ENCODE results near the gene CDH23. TPM values are rescaled to one million over a fixed set of nuclear protein-coding genes. Genes with fewer than 3 reads are reported as not detected.

Gene CDH23
- total RNA-seq, 2 donors from 2014 or later = 3.9 to 74.8 TPM

DNA sequence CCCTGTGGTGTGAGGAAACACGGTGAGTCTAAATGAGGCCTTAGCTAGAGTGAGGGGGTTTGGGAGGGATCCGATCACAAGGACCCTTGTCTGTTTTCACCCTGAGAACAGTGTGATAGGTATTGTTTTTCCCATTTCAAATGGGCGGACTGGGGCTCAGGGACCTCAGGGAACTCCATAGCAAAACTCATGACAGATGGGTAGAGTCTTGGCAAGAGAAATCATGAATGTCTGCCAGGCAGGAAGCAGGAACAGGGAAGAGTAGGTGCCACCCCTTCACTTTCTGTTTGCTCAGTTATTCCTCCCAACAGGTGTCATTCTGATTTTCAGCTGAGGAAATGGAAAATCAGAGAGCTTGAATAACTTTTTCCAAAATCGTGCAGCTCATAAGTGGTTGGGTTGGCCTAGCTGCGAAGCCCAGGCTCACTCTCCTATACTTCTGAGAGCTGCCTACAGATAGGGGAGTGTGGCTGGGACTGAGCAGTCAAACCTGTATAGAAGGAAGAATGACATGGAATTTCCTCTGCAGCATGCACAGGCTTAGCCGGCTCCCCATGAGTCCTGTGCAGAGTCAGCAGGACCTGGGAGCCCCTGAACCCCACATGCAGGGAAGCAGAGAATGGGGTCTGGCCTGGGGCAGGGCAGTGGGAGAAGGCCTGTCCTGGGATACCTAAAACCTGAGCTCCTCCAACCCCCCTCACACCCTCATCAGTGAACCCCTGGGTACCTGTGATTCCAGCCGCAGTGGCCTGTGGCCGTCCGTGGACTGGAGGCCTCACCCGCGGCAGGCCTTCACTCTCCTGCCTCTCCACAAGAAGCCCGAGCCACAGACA, 340.5 kb downstream of the CDH23 start:
- peaks cover 6% of the 10 kb centered on the region for H3K4me1 ChIP-seq (replicated peaks)
- no peak overlapping the region for H3K4me3 ChIP-seq
- 50% methylated on average over 12 of the region's 12 CpGs for WGBS
- H3K9me3 ChIP-seq = no peaks in the 10 kb centered on the region
- intact Hi-C loops (cut with DNase I) = no loop called here
- no peaks in the 10 kb centered on the region for H3K36me3 ChIP-seq
- DNase-seq (ENCODE audit: low spot score) = peak; percentile 79
- TF ChIP-seq POLR2A (IDR thresholded peaks at IDR 0.05) (no peak), POLR2AphosphoS5 (IDR thresholded peaks at IDR 0.05) (peak; percentile 87)
- TF ChIP-seq, protein P1, sequence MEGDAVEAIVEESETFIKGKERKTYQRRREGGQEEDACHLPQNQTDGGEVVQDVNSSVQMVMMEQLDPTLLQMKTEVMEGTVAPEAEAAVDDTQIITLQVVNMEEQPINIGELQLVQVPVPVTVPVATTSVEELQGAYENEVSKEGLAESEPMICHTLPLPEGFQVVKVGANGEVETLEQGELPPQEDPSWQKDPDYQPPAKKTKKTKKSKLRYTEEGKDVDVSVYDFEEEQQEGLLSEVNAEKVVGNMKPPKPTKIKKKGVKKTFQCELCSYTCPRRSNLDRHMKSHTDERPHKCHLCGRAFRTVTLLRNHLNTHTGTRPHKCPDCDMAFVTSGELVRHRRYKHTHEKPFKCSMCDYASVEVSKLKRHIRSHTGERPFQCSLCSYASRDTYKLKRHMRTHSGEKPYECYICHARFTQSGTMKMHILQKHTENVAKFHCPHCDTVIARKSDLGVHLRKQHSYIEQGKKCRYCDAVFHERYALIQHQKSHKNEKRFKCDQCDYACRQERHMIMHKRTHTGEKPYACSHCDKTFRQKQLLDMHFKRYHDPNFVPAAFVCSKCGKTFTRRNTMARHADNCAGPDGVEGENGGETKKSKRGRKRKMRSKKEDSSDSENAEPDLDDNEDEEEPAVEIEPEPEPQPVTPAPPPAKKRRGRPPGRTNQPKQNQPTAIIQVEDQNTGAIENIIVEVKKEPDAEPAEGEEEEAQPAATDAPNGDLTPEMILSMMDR (IDR thresholded peaks at IDR 0.05) = no peak
- no peaks in the 10 kb centered on the region for H3K27me3 ChIP-seq (replicated peaks; ENCODE audit: insufficient read depth)
- H3K27ac ChIP-seq = peak overlapping the region; percentile 4 to 55

DNA sequence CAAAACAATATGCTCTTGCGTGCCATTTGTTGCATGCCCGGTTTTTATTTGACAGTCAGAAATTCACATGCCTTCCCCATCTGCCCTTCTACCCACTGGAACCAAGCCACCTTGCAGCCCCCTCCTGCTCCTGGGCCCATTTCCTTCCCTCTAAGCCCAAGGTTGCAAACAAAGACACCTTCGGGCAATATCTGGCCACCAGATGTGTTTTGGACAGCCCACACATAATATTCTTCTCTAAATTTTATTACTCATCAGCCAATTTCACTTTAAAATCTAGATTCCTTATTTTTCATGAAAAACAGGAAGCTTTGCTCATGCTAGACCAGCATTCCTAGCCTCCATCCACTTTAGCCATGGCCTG, 341.1 kb downstream of the CDH23 start:
- DNase-seq (ENCODE audit: low spot score) = no peak
- H3K27ac ChIP-seq = peak overlapping the region; percentile 4 to 41
- no peaks in the 10 kb centered on the region for H3K36me3 ChIP-seq
- 42% methylated on average over 3 of the region's 3 CpGs for WGBS
- H3K27me3 ChIP-seq (replicated peaks; ENCODE audit: insufficient read depth) = no peaks in the 10 kb centered on the region
- no peak overlapping the region for H3K4me3 ChIP-seq
- no peak for TF ChIP-seq POLR2A (IDR thresholded peaks at IDR 0.05)
- no peak for TF ChIP-seq POLR2AphosphoS5 (IDR thresholded peaks at IDR 0.05)
- TF ChIP-seq, protein P1 (IDR thresholded peaks at IDR 0.05) = no peak
- H3K4me1 ChIP-seq (replicated peaks) = peaks cover 6% of the 10 kb centered on the region
- H3K9me3 ChIP-seq = no peaks in the 10 kb centered on the region
- intact Hi-C loops (cut with DNase I) = no loop called here

DNA sequence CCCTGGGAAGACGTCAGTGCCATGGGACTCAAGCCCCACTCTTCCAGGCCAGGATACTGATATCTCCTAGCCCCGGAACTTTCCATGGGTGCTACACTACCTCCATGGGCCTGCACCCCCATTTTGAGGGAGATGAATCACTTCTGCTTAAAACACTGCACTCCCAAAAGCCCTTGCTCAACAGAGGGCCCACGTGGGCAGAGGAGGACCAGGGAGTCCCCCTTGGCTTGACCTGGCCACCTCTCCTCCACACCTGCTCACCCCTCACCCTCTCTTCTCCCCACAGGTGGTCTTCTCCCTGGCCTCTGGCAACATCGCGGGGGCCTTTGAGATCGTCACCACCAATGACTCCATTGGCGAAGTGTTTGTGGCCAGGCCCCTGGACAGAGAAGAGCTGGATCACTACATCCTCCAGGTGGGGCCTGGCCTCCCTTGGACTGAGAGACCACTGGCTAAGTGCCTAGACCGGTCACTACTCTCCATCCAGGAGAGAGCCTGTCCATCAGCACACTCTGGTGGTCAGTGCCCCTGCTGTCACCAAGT, 342.7 kb downstream of the CDH23 start:
- no peak overlapping the region for H3K4me3 ChIP-seq
- intact Hi-C loops (cut with DNase I) = no loop called here
- no peaks in the 10 kb centered on the region for H3K36me3 ChIP-seq
- H3K4me1 ChIP-seq (replicated peaks) = peaks cover 6% of the 10 kb centered on the region
- H3K27me3 ChIP-seq (replicated peaks; ENCODE audit: insufficient read depth) = no peaks in the 10 kb centered on the region
- H3K27ac ChIP-seq = no peak overlapping the region
- TF ChIP-seq, protein P1 (IDR thresholded peaks at IDR 0.05) = no peak
- TF ChIP-seq POLR2A (IDR thresholded peaks at IDR 0.05) (no peak), POLR2AphosphoS5 (IDR thresholded peaks at IDR 0.05) (no peak)
- 94% methylated on average over 8 of the region's 8 CpGs for WGBS
- H3K9me3 ChIP-seq = no peaks in the 10 kb centered on the region
- no peak for DNase-seq (ENCODE audit: low spot score)

DNA sequence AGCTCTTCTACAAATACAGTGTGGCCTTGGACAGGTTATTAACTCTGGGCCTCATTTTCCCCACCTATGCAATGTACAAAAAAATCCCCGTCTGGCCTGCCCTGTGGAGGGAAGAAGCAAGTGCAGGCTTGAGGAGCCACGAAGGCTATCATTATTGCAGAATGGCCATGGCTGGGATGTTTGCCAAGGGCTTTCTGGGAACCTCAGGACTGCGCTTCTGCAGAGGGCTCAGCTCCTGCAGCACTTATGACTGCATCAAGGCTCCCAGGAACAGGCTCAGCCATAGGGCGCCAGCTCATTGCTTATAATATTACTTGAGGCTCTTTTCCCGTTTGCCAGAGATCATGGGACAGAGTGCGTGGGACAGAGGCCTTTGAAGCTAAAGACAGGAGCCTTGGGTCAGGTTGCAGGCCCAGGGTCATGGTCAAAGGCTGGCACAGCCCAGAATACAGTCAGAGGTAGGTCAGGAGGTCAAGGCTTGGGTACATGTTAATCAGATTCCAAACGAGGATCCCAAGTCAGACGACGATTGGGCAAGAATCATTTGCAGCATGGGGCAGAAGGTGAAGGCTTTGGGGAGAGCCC, 343.4 kb downstream of the CDH23 start:
- TF ChIP-seq, protein P1 (IDR thresholded peaks at IDR 0.05) = no peak
- TF ChIP-seq POLR2AphosphoS5 (IDR thresholded peaks at IDR 0.05) = no peak
- TF ChIP-seq POLR2A (IDR thresholded peaks at IDR 0.05) = no peak
- peak; percentile 36 for DNase-seq (ENCODE audit: low spot score)
- no peaks in the 10 kb centered on the region for H3K27me3 ChIP-seq (replicated peaks; ENCODE audit: insufficient read depth)
- intact Hi-C loops (cut with DNase I) = no loop called here
- H3K27ac ChIP-seq = no peak overlapping the region
- no peak overlapping the region for H3K4me3 ChIP-seq
- H3K4me1 ChIP-seq (replicated peaks) = peaks cover 6% of the 10 kb centered on the region
- 46% methylated on average over 9 of the region's 9 CpGs for WGBS
- no peaks in the 10 kb centered on the region for H3K9me3 ChIP-seq
- no peaks in the 10 kb centered on the region for H3K36me3 ChIP-seq
